Measurements from ENCODE around the gene RHBDD3. TPM values are rescaled to one million over a fixed set of nuclear protein-coding genes. Genes with fewer than 3 reads are reported as not detected.

The RHBDD3 gene
- total and polyA plus RNA-seq, 2 of the 8 experiments (the other 6 are each of a cell fraction or from before 2014, with no cell fraction given): 72.1 to 117 TPM

- H3K79me1 ChIP-seq (ENCODE audit: low read depth, low read length): peaks cover 5% of the 10 kb centered on the region
- no peaks in the 10 kb centered on the region for H3K27me3 ChIP-seq (replicated peaks in 1 of 4; ENCODE audit: control insufficient read depth in 3 of 4, extremely low read depth in 1 of 4, insufficient read depth in 3 of 4, low read length in 3 of 4)
- H4K8ac ChIP-seq (ENCODE audit: extremely low read depth, insufficient read depth, low read length): no peak overlapping the region
- H2BK120ac ChIP-seq (replicated peaks; ENCODE audit: low read depth, low read length): no peak overlapping the region
- peaks cover 0 to 25% (median 8%) of the 10 kb centered on the region in 4 experiments; a peak in 6 of 7 replicates for H3K4me1 ChIP-seq (replicated peaks in 1 of 4; ENCODE audit: control insufficient read depth in 3 of 4, insufficient read depth in 4 of 4, low read length in 3 of 4)
- H3K36me3 ChIP-seq (ENCODE audit: control insufficient read depth in 2 of 4, insufficient read depth in 4 of 4, low read length in 3 of 4): no peaks in the 10 kb centered on the region
- H2BK12ac ChIP-seq (ENCODE audit: low read depth, low read length): peak overlapping the region; percentile 40; the same call in 1 of the 2 replicates
- H3K4me2 ChIP-seq (ENCODE audit: insufficient read depth in 1 of 2, low read depth in 2 of 2, low read length in 2 of 2): no peak overlapping the region
- H4K5ac ChIP-seq (ENCODE audit: insufficient read length, low read depth, low read length): no peak overlapping the region
- H2BK5ac ChIP-seq (ENCODE audit: low read depth, low read length): peak overlapping the region; percentile 90; the same call in 1 of the 2 replicates
- ChIA-PET CTCF (ENCODE audit: partially characterized antibody) (interaction anchor here (0.7 to 4.3 kb wide), 3 partner anchors 9 to 1192 kb away, joined by 3 to 28 read pairs (median 3); no protein-coding TSS in a partner anchor), POLR2A (ENCODE audit: partially characterized antibody) (no interaction called here)
- H3K56ac ChIP-seq (replicated peaks; ENCODE audit: insufficient read length, low read depth, low read length): no peak overlapping the region
- no peak overlapping the region for H3K4ac ChIP-seq (replicated peaks; ENCODE audit: insufficient read length, low read depth, low read length)
- FAIRE-seq (no peak), DNase-seq (ENCODE audit: low read depth in 1 of 2, low spot score in 2 of 2) (no peak)
- peaks cover 0 to 3% of the 10 kb centered on the region in 2 experiments for H4K20me1 ChIP-seq (replicated peaks in 1 of 2; ENCODE audit: control insufficient read depth in 1 of 2, insufficient read depth in 2 of 2, low read length in 2 of 2)
- H4K91ac ChIP-seq (replicated peaks; ENCODE audit: insufficient read length, low read length): peak overlapping the region; percentile 77
- no peaks in the 10 kb centered on the region for H3K9me3 ChIP-seq (ENCODE audit: insufficient read depth in 2 of 2, low read depth in 1 of 2, low read length in 1 of 2)
- H2AK5ac ChIP-seq (ENCODE audit: low read depth, low read length): peak overlapping the region; percentile 30; the same call in 1 of the 2 replicates
- H3K23me2 ChIP-seq (ENCODE audit: low read depth, low read length): no peaks in the 10 kb centered on the region
- H3K9ac ChIP-seq (replicated peaks in 1 of 4; ENCODE audit: extremely low read depth in 1 of 4, low read depth in 3 of 4, low read length in 3 of 4): peak overlapping the region in 1 of 4 experiments; percentile 50; a peak in 1 of 7 replicates
- no peak overlapping the region for H3K14ac ChIP-seq (ENCODE audit: insufficient read length)
- no peak overlapping the region for H3K23ac ChIP-seq (ENCODE audit: insufficient read length)
- no peak overlapping the region for H3K4me3 ChIP-seq (ENCODE audit: extremely low read depth in 1 of 4, insufficient read depth in 2 of 4, low read depth in 3 of 4, low read length in 4 of 4)
- no peak overlapping the region for H2BK20ac ChIP-seq (ENCODE audit: low read length)
- H2AFZ ChIP-seq (ENCODE audit: low read length): no peak overlapping the region
- H2BK15ac ChIP-seq (ENCODE audit: low read length): peak overlapping the region; percentile 97
- no peaks in the 10 kb centered on the region for H3K79me2 ChIP-seq (ENCODE audit: control insufficient read depth in 1 of 2, insufficient read depth in 2 of 2, low read length in 2 of 2)
- H3K27ac ChIP-seq (ENCODE audit: low read depth, low read length): no peak overlapping the region; the same call in 1 of the 2 replicates
- WGBS, 2 experiments (ENCODE audit: extremely low coverage in 1 of 2, insufficient coverage in 1 of 2, insufficient read length in 1 of 2, insufficient replicate concordance in 2 of 2, low coverage in 1 of 2, low lambda C conversion rate in 2 of 2, missing lambda C conversion rate in 1 of 2): 91% methylated on average over 9 of the region's 9 CpGs; no CpG with 5 or more reads in 1 of the 2 experiments
- peak overlapping the region; percentile 38; the same call in 1 of the 2 replicates for H3K18ac ChIP-seq (ENCODE audit: extremely low read depth, low read length)
- no peak for TF ChIP-seq SUZ12 (IDR thresholded peaks at IDR 0.05; ENCODE audit: low read length)
- TF ChIP-seq SIN3A (conservative IDR thresholded peaks at IDR 0.05 in 1 of 2, IDR thresholded peaks at IDR 0.05 in 1 of 2; ENCODE audit: low read depth in 1 of 2, low read length in 2 of 2): no peak
- no peak for TF ChIP-seq RNF2 (IDR thresholded peaks at IDR 0.05; ENCODE audit: borderline replicate concordance, low read depth, low read length, missing control alignments, poor library complexity, severe bottlenecking)
- no peak for TF ChIP-seq RBBP5 (IDR thresholded peaks at IDR 0.05; ENCODE audit: borderline replicate concordance, low read depth, low read length)
- TF ChIP-seq HDAC2 (IDR thresholded peaks at IDR 0.05; ENCODE audit: borderline replicate concordance in 1 of 2, low read depth in 2 of 2, low read length in 2 of 2): no peak
- no peak for TF ChIP-seq CBX8 (IDR thresholded peaks at IDR 0.05; ENCODE audit: borderline replicate concordance, low read depth, low read length)
- TF ChIP-seq TCF12 (IDR thresholded peaks at IDR 0.05; ENCODE audit: low read depth, low read length): no peak
- no peak for TF ChIP-seq TAF7 (optimal IDR thresholded peaks at IDR 0.05; ENCODE audit: borderline replicate concordance, low read depth, low read length)
- TF ChIP-seq BRCA1 (IDR thresholded peaks at IDR 0.05; ENCODE audit: low read depth, low read length): no peak
- no peak for TF ChIP-seq NRF1 (IDR thresholded peaks at IDR 0.05; ENCODE audit: low read depth, low read length)
- TF ChIP-seq SP2 (IDR thresholded peaks at IDR 0.05; ENCODE audit: low read length): no peak
- no peak for TF ChIP-seq MAFK (IDR thresholded peaks at IDR 0.05; ENCODE audit: low read depth, low read length)
- no peak for TF ChIP-seq CBX5 (IDR thresholded peaks at IDR 0.05; ENCODE audit: low read depth, low read length)
These were observed 56.3 kb downstream of the RHBDD3 start for GRCh38 chr22:29211466-29211865.
